A549 (cell line): Measurements from ENCODE around the gene NCOA3.
"Not testable (repeated sequence)": the region's sequence is repeated elsewhere in the genome, so short reads cannot be mapped to it uniquely, and the experiment has no call there.

ENCODE experiments used
- BHLHE40 ChIP-seq: IDR thresholded peaks from 2 replicates; pipeline ENCODE4 v1.6.1; 2012; ENCODE audit warnings: low read depth, low read length, inconsistent platforms
- CBX2 ChIP-seq: fragments of 200-600 bp; sonication (generic); IDR thresholded peaks from 2 replicates; pipeline ENCODE4 v1.6.1; 2016; ENCODE audit warnings: low read depth, mild to moderate bottlenecking, borderline replicate concordance
- EP300 ChIP-seq, 2 experiments: fragments of >200 bp; sonication (Bioruptor Twin); formaldehyde crosslinking; IDR thresholded peaks; 2 replicates in 1 of 2; 3 replicates in 1 of 2; pipeline ENCODE4 v1.6.1; 2016 to 2017
- GATA3 ChIP-seq: IDR thresholded peaks from 2 replicates; pipeline ENCODE4 v1.6.1; 2012; ENCODE audit warnings: borderline replicate concordance
- JUN ChIP-seq, 2 experiments: fragments of >200 bp; sonication (Bioruptor Twin); formaldehyde crosslinking; IDR thresholded peaks; 2 replicates in 1 of 2; 3 replicates in 1 of 2; pipeline ENCODE4 v1.6.1; 2016 to 2017
- MAZ ChIP-seq: fragments of 150-350 bp; IDR thresholded peaks from 2 replicates; pipeline ENCODE4 v1.6.1; 2014; ENCODE audit warnings: antibody characterized with exemption, low read depth, low read length, borderline replicate concordance
- MYC ChIP-seq: IDR thresholded peaks from 2 replicates; pipeline ENCODE4 v1.6.1; 2012; ENCODE audit warnings: mild to moderate bottlenecking, inconsistent platforms, low read length, improper control_type of control experiment, borderline replicate concordance
- RCOR1 ChIP-seq: fragments of 150-350 bp; IDR thresholded peaks from 2 replicates; pipeline ENCODE4 v1.6.1; 2014; ENCODE audit warnings: antibody characterized with exemption, low read length, low read depth
- TF ChIP-seq, protein P1 (sequence below): fragments of >200 bp; sonication (Bioruptor Twin); formaldehyde crosslinking; IDR thresholded peaks from 3 replicates; pipeline ENCODE4 v1.5.1; 2016
- TF ChIP-seq, protein P2 (sequence below): fragments of 150-350 bp; IDR thresholded peaks from 2 replicates; pipeline ENCODE4 v1.6.1; 2014; ENCODE audit warnings: low read depth, mild to moderate bottlenecking, low read length

DNA sequence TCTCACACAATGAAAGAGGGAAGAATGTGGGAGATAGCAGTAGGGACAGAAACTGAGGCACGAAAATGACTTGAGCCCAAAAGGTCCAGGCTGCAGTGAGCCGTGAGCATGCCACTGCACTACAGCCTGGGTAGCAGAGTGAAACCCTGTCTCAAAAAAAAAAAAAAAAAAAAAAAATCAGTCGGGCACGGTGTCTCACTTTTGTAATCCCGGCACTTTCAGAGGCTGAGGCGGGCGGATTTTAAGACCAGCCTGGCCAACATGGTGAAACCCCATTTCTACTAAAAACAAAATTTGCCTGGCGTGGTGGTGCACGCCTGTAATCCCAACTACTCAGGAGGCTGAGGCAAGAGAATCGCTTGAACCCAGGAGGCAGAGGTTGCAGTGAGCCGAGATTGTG lies 7.1 kb upstream of the NCOA3 start:
- not testable (repeated sequence) for TF ChIP-seq JUN (IDR thresholded peaks at IDR 0.05); BHLHE40; MYC; MAZ; RCOR1; CBX2; EP300 (IDR thresholded peaks at IDR 0.05); GATA3
- TF ChIP-seq, protein P1, sequence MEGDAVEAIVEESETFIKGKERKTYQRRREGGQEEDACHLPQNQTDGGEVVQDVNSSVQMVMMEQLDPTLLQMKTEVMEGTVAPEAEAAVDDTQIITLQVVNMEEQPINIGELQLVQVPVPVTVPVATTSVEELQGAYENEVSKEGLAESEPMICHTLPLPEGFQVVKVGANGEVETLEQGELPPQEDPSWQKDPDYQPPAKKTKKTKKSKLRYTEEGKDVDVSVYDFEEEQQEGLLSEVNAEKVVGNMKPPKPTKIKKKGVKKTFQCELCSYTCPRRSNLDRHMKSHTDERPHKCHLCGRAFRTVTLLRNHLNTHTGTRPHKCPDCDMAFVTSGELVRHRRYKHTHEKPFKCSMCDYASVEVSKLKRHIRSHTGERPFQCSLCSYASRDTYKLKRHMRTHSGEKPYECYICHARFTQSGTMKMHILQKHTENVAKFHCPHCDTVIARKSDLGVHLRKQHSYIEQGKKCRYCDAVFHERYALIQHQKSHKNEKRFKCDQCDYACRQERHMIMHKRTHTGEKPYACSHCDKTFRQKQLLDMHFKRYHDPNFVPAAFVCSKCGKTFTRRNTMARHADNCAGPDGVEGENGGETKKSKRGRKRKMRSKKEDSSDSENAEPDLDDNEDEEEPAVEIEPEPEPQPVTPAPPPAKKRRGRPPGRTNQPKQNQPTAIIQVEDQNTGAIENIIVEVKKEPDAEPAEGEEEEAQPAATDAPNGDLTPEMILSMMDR, result not testable (repeated sequence)
- TF ChIP-seq, protein P2, sequence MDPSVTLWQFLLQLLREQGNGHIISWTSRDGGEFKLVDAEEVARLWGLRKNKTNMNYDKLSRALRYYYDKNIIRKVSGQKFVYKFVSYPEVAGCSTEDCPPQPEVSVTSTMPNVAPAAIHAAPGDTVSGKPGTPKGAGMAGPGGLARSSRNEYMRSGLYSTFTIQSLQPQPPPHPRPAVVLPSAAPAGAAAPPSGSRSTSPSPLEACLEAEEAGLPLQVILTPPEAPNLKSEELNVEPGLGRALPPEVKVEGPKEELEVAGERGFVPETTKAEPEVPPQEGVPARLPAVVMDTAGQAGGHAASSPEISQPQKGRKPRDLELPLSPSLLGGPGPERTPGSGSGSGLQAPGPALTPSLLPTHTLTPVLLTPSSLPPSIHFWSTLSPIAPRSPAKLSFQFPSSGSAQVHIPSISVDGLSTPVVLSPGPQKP, result not testable (repeated sequence)
